ENCODE data around the gene CD34.

The CD34 gene

GRCh38 chr1:207851696-207852095, 59.2 kb downstream of the CD34 start:
- no peak for DNase-seq

- no peak for DNase-seq
Observed at GRCh38 chr1:207850621-207851407, 60.1 kb downstream of the CD34 start.

DNA sequence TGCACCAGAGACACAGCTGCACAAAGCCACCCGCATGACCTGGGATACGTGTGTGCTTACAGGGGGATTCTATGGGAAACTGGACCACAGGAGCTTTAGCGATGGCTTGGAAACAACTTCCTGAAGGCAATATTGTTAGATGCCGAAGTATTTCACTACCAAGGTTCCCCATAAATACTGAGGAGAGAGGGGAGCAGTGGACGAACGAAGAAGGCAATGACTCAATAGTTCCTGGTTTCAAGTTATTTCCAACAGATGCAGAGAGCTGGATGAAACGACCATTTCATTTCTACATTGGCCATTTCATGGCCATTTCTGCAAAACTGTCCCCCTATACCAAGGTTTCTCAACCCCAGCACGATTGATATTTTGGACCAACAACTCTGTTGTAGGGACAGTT, 61.3 kb downstream of the CD34 start:
- no peak for DNase-seq

DNA sequence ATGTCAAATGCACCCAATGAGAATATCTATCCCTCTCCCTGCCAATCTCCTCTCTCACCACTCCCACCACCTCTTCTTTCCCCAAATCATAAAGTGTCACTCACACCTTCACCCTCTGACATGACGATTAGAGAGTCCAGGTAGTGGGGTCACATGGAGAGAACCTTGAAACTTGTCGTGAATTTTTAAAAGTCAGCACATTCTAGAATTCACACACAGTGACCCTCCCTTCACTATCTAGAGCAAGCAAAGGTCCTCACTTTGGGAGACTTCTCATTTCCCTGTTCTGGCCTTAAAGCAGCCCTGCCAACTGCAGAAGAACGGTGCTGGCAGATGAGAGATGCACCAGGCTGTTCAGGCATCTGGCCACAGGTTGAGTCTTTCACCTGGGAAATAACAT, 61.9 kb downstream of the CD34 start:
- no peak for DNase-seq

DNA sequence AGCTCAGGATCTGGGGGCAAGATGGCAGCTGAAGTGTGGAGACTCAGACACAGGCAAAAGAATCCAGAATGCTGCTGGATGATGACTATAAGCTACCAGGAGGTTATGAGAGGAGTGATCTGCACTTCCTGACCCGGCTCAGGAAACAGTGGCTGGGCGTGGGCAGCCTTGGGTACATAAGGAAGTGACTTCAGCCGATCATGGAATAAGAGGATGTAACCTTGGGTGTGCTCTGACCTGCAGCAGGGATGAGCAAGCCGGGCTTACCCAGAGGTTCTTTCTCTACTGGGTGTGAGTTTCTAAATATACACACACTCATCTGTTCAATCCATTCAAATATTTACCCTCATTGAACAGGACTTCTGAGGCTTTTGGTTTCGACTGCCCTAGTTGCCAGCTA, 62.7 kb downstream of the CD34 start:
- DNase-seq = peak; percentile 10

- DNase-seq = no peak
Observed at GRCh38 chr1:207847116-207847515, 63.8 kb downstream of the CD34 start.

DNA sequence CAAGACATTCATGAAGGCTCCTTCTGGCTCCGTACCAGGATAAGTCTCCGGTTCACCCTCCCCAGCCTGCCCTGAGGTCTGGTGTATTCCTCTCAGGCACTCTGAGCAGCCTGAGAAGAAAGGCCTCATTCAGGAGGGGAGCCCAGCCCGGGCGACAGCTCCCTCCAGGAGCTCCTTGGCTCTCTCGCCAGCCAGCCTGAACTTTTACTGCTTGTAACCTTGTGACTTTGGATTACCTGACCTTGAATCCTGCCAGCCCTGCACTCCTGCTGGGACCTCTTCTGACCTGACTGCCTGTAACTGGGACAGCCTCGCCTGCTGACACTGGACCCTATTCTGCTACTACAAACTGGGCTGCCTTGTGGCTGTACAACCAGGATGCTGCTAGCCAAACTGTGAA, 65.8 kb downstream of the CD34 start:
- peak; percentile 43 for DNase-seq

GRCh38 chr1:207844371-207844770, 66.6 kb downstream of the CD34 start:
- peak; percentile 27 for DNase-seq

- DNase-seq = no peak
Observed at GRCh38 chr1:207842506-207842905, 68.4 kb downstream of the CD34 start.

DNA sequence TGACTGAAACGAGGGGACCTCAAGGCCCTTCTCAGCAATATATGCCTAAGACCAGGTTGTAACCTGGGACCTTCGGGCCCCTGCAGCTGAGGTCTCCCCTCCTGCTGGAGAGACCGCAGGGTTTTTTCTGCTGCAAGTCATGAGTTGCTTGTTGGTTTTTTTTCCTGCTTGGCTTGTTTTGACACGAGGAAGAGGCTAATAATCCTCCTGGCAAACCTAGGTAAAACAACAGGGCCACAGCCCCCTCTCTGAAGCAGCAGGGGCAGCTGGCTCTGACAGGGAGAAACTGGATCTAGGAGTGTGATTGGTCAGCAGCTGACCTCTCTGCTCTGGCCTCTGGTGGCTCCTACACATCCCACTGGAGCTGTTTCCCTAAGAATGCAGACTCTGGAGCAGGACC, 69.0 kb downstream of the CD34 start:
- no peak for DNase-seq

GRCh38 chr1:207841293-207841692, 69.6 kb downstream of the CD34 start:
- DNase-seq = no peak

DNA sequence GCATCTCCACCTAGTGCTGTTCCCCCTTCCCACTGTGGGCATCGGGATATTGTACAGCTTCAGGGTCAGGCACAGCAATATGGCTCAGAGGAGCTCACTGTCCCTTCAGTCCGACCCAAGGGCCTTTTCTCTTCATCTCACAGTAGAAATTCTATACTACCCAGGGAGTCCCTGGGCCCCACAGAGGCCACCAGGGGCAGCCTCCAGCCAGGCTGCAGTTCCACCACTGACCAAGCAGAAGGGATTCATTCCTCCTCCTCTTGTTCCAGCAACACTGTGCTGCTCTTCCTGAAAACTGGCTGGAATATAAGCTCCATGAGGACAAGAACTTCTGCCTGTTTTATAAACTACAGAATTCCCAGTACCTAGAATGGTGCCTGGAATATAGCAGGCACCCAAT, 70.5 kb downstream of the CD34 start:
- no peak for DNase-seq

DNA sequence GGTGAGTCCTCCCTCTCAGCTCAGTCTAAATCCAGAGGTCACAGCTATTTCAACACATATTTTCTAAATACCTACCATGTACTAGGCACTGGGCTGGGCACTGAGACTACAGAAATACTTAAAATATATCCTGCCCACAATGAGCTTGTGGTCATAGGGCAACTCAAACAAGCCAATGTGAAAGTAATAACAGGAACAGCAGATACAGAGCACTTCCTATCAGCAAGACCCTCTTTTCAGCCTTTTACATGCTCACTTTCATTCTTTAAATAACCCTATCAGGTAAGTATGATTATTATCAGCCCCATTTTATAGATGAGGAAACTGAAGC, 71.9 kb downstream of the CD34 start:
- DNase-seq = no peak

- DNase-seq = peak; percentile 34
Observed at GRCh38 chr1:207838156-207839082, 72.5 kb downstream of the CD34 start.

- DNase-seq = no peak
Observed at GRCh38 chr1:207837673-207838072, 73.3 kb downstream of the CD34 start.

DNA sequence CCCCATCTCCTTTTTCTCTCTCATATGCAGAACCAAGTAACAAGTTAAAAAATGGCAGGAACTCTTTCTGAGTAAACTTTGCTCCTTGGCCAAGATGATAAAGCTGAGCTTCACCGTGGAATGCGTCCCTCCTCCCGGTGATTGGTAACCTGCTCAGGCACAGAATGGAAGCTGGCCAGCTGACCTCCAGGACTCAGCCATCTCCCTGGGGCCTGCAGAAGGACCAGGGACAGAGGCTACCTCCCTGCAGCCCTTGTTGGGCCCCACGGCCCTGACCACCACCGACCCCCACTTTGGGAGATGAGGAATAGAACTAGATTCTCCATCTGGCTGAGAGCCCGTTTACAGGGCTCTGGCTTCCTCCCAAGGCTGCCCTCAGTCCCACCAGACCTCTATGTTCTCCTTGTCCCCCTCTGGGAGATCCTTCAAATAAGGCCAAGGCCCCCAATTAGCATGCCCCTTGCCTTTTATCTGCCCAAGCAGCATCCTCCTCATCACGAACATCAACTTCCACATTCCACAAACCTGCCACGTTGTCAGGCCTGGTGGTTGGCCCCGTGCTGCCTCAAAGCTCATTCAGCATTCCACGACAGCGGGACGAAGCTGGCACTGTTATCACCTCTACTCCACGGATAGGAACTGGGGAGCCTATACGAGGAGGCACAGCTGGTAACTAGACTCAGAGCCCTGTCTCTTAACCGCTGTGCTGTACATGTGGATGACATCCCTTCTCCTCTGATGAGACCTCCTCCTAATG, 74.2 kb downstream of the CD34 start:
- no peak for DNase-seq

- DNase-seq = no peak
Observed at GRCh38 chr1:207835958-207836357, 75.0 kb downstream of the CD34 start.

DNA sequence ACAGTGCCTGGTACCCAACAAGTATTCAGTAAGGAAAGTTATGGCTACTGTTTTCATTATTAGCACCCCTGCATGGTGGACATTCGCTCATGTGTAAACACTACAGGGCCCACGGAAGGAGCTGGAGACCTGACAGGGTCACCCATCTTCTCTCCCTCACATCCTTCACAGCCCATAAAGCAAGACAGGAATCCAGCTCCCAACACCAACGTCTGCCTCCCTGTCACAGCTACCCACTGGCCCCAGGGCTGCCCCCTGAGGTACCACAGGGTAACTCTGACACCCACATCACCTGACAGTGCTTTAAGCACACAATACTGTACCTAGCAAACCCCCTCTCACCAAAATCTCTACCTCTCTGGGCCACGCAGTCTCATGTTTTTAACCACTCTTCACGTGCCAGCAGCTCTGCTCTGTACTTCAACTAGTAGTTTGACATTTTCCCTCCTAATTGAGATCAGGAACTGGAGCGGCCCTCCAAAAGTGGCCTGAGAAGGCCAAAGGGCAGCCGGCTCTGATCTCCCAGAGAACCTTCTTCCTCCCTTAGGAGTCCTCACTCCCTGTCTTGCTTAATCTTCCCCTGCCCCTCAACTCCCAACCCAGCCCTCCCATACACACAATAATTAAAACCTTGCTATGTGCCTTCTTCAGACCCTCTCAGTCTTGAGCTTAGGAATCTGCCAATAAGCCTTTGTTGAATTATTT, 76.8 kb downstream of the CD34 start:
- no peak for DNase-seq

DNA sequence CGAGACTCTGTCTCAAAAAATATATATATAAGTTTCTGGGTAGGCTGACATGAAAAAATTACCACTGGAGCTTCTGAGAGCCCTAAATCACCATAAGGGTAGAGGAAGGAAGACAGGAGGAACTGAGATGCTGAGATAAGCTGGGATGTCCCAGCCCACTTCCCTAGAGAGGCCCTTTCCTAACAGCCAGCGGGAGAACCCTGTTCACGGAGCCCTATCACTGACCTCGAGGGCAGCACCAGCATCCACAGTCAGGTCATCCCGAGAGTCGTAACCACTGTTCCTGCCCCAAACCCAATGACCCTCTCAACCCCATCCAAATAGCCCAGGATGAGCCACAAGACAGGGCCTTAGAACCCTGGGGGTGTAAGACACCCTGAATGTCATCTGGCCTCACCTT, 77.5 kb downstream of the CD34 start:
- DNase-seq = no peak

GRCh38 chr1:207832796-207833195, 78.1 kb downstream of the CD34 start:
- no peak for DNase-seq

GRCh38 chr1:207831517-207832327, 79.2 kb downstream of the CD34 start:
- DNase-seq = peak; percentile 22

Data from midbrain (tissue), 1 donor.